Fibroblast of the aortic adventitia (primary cell): Measurements from ENCODE around the gene ACKR3. TPM values are rescaled to one million over a fixed set of nuclear protein-coding genes. Genes with fewer than 3 reads are reported as not detected.

Experiments
- DNase-seq: peaks from one replicate; pipeline ENCODE4 v3.0.0-alpha.2; 2010; ENCODE audit warnings: low read depth
- H3K4me3 ChIP-seq: 2 replicates; pipeline ENCODE4 v1.5.1; 2011; ENCODE audit warnings: low read depth, mild to moderate bottlenecking, control low read depth, low read length, moderate library complexity
- CTCF ChIP-seq: IDR thresholded peaks from 2 replicates; pipeline ENCODE4 v1.5.1; 2011; ENCODE audit warnings: mild to moderate bottlenecking, low read length, control low read depth, inconsistent platforms; ENCODE audit not compliant: insufficient read depth
- total RNA-seq: library from RNA; depleted of rRNA; stranded (reverse); fragments of >200 nt; gene quantifications from 2 replicates; pipeline ENCODE4 v1.2.3, GENCODE V29; 2012; ENCODE audit warnings: low replicate concordance

The ACKR3 gene
- total RNA-seq, 1 donor: 0.72 TPM

GRCh38 chr2:236576953-236577352, 7.3 kb downstream of the ACKR3 start:
- TF ChIP-seq CTCF: no peak
- no peak overlapping the region for H3K4me3 ChIP-seq
- DNase-seq: no peak

GRCh38 chr2:236577481-236578410, 8.1 kb downstream of the ACKR3 start:
- no peak for TF ChIP-seq CTCF
- H3K4me3 ChIP-seq: no peak overlapping the region
- no peak for DNase-seq

DNA sequence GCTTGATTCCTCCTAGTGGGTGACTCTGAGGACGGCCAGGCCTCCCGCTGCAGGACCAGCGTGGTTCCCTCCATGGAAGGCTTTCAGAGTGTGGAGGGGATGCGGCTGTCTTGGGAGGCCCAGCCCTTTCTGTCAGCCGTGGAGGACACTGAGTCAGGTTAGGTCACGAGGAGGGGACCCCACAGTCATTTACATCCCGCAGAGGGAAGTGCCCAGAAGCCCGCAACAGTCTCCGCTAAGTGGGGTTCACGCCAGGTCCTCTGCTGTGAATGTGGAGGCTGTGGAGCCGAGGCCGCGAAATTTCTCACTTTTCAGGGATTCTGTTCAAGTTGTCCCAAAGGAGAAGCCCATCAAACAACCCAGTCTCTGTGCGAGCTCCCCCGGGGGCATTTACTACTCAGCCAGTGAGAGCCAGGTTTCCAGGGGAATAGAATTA, 8.8 kb downstream of the ACKR3 start:
- no peak for TF ChIP-seq CTCF
- DNase-seq: no peak
- H3K4me3 ChIP-seq: no peak overlapping the region

GRCh38 chr2:236579048-236579745, 9.6 kb downstream of the ACKR3 start:
- no peak overlapping the region for H3K4me3 ChIP-seq
- TF ChIP-seq CTCF: no peak
- no peak for DNase-seq

GRCh38 chr2:236579746-236580315, 10.2 kb downstream of the ACKR3 start:
- no peak overlapping the region for H3K4me3 ChIP-seq
- DNase-seq: no peak
- TF ChIP-seq CTCF: no peak

- TF ChIP-seq CTCF: no peak
Measured at GRCh38 chr2:236580746-236581355, 11.2 kb downstream of the ACKR3 start.

More at GRCh38 chr2:236580746-236581355, 11.2 kb downstream of the ACKR3 start:
- H3K4me3 ChIP-seq: no peak overlapping the region
- no peak for DNase-seq
